Neuronal stem cell (in vitro differentiated cells): ENCODE measurements around the gene HSCB.

Experiments
- DNase-seq: peaks from one replicate; pipeline ENCODE4 v3.0.0-alpha.2; 2013; ENCODE audit warnings: low spot score
- H2AFZ ChIP-seq: one replicate; pipeline ENCODE4 v1.6.1; 2013; ENCODE audit warnings: mild to moderate bottlenecking, low read length, inconsistent platforms
- H2AK5ac ChIP-seq: 2 replicates; pipeline ENCODE4 v1.6.1; 2013; ENCODE audit warnings: low read depth, mild to moderate bottlenecking, inconsistent platforms, low read length, moderate library complexity, mixed read lengths
- H2BK120ac ChIP-seq: 2 replicates; pipeline ENCODE4 v1.6.1; 2013; ENCODE audit warnings: low read depth, mild to moderate bottlenecking, inconsistent platforms, low read length, moderate library complexity, mixed read lengths
- H2BK12ac ChIP-seq: one replicate; pipeline ENCODE4 v1.6.1; 2013; ENCODE audit warnings: low read length, inconsistent platforms
- H2BK15ac ChIP-seq: 2 replicates; pipeline ENCODE4 v1.6.1; 2013; ENCODE audit warnings: mild to moderate bottlenecking, low read length, inconsistent platforms, mixed read lengths
- H2BK5ac ChIP-seq: one replicate; pipeline ENCODE4 v1.6.1; 2013; ENCODE audit warnings: inconsistent platforms, mild to moderate bottlenecking, low read length, moderate library complexity
- H3K14ac ChIP-seq: one replicate; pipeline ENCODE4 v1.6.1; 2013; ENCODE audit warnings: low read length, inconsistent platforms
- H3K18ac ChIP-seq: 2 replicates; pipeline ENCODE4 v1.6.1; 2013; ENCODE audit warnings: low read length, inconsistent platforms
- H3K23ac ChIP-seq: 2 replicates; pipeline ENCODE4 v1.6.1; 2013; ENCODE audit warnings: low read depth, mild to moderate bottlenecking, mixed read lengths, low read length, inconsistent platforms; ENCODE audit not compliant: poor library complexity
- H3K27ac ChIP-seq: replicated peaks from 3 replicates; pipeline ENCODE4 v1.5.1; 2013; ENCODE audit warnings: low read length, inconsistent platforms
- H3K27me3 ChIP-seq, 3 experiments: 2 replicates each; pipeline ENCODE4 v1.6.1; 2013; ENCODE audit warnings: low read length in 3 of 3, mild to moderate bottlenecking in 2 of 3, inconsistent platforms in 1 of 3, low read depth in 1 of 3, mixed read lengths in 1 of 3, moderate library complexity in 1 of 3; ENCODE audit not compliant: control insufficient read depth in 3 of 3, insufficient read depth in 3 of 3
- H3K36me3 ChIP-seq, 2 donors: replicated peaks in 1 of 2; 2 replicates each; pipeline ENCODE4 v1.6.1; 2013; ENCODE audit warnings: low read length in 2 of 2; ENCODE audit not compliant: control insufficient read depth in 2 of 2, insufficient read depth in 2 of 2
- H3K4ac ChIP-seq: 2 replicates; pipeline ENCODE4 v1.6.1; 2013; ENCODE audit warnings: inconsistent platforms, mild to moderate bottlenecking, low read length, moderate library complexity
- H3K4me1 ChIP-seq, 2 donors: 1 replicate in 1 of 2; 2 replicates in 1 of 2; pipeline ENCODE4 v1.6.1; 2013; ENCODE audit warnings: low read length in 2 of 2, low read depth in 1 of 2; ENCODE audit not compliant: control insufficient read depth in 2 of 2, insufficient read depth in 1 of 2
- H3K4me2 ChIP-seq: one replicate; pipeline ENCODE4 v1.6.1; 2013; ENCODE audit warnings: mild to moderate bottlenecking, low read length, inconsistent platforms; ENCODE audit not compliant: insufficient read depth, poor library complexity, severe bottlenecking
- H3K4me3 ChIP-seq, 2 donors: 2 replicates each; pipeline ENCODE4 v1.5.1; 2013; ENCODE audit warnings: low read length in 2 of 2, mild to moderate bottlenecking in 2 of 2, inconsistent platforms in 1 of 2, moderate library complexity in 1 of 2
- H3K79me1 ChIP-seq: one replicate; pipeline ENCODE4 v1.6.1; 2013; ENCODE audit warnings: low read depth, mild to moderate bottlenecking, inconsistent platforms, low read length, moderate library complexity
- H3K9ac ChIP-seq: one replicate; pipeline ENCODE4 v1.6.1; 2013; ENCODE audit warnings: mild to moderate bottlenecking, low read depth, low read length, inconsistent platforms; ENCODE audit not compliant: poor library complexity
- H3K9me3 ChIP-seq, 2 donors: replicated peaks in 1 of 2; 2 replicates each; pipeline versions ENCODE3 to v1.6.1; 2013; ENCODE audit warnings: low read length in 2 of 2, mild to moderate bottlenecking in 2 of 2, inconsistent platforms in 1 of 2, low read depth in 1 of 2, mixed read lengths in 1 of 2, moderate library complexity in 1 of 2; ENCODE audit not compliant: control insufficient read depth in 2 of 2, insufficient read depth in 1 of 2
- H4K8ac ChIP-seq: one replicate; pipeline ENCODE4 v1.6.1; 2013; ENCODE audit warnings: low read depth, mild to moderate bottlenecking, inconsistent platforms, low read length, moderate library complexity
- H4K91ac ChIP-seq: one replicate; pipeline ENCODE4 v1.6.1; 2013; ENCODE audit warnings: low read length, low read depth, mild to moderate bottlenecking, inconsistent platforms; ENCODE audit not compliant: poor library complexity
- WGBS, 2 donors: extraction: QIAGEN DNeasy Blood & Tissue Kit; methylation state at CpG; one replicate each; pipeline ENCODE4 v1.1.7; 2013; ENCODE audit warnings: missing lambda C conversion rate in 2 of 2, mixed read lengths in 1 of 2; ENCODE audit not compliant: insufficient read length in 2 of 2, insufficient replicate concordance in 1 of 2; ENCODE audit errors: extremely low coverage in 2 of 2; 5-methylcytosine and 5-hydroxymethylcytosine counted together

HSCB gene

GRCh38 chr22:28780296-28780695 is 38.5 kb downstream of the HSCB start:
- H2BK5ac ChIP-seq, result no peak overlapping the region
- H2BK15ac ChIP-seq, result no peak overlapping the region
- H3K14ac ChIP-seq, result no peak overlapping the region
- no peak overlapping the region for H2AK5ac ChIP-seq
- H2BK120ac ChIP-seq, result no peak overlapping the region
- H3K4me1 ChIP-seq, result no peaks in the 10 kb centered on the region
- H4K8ac ChIP-seq, result no peak overlapping the region
- peaks cover 19 to 95% of the 10 kb centered on the region in 2 donors for H3K36me3 ChIP-seq
- no peak overlapping the region for H4K91ac ChIP-seq
- H3K23ac ChIP-seq, result no peak overlapping the region
- no peak overlapping the region for H2AFZ ChIP-seq
- H3K18ac ChIP-seq, result no peak overlapping the region
- peaks cover 0 to under 1% of the 10 kb centered on the region in 2 donors for H3K9me3 ChIP-seq
- H3K4me3 ChIP-seq, result no peak overlapping the region
- DNase-seq, result no peak
- no peak overlapping the region for H2BK12ac ChIP-seq
- H3K4me2 ChIP-seq, result no peak overlapping the region
- no peaks in the 10 kb centered on the region for H3K27me3 ChIP-seq
- H3K9ac ChIP-seq, result no peak overlapping the region
- H3K27ac ChIP-seq, result no peak overlapping the region
- WGBS, 2 donors, result no CpG with 5 or more reads among the region's 1 CpG
- no peak overlapping the region for H3K4ac ChIP-seq
- H3K79me1 ChIP-seq, result peaks cover 2% of the 10 kb centered on the region

GRCh38 chr22:28783786-28784671 is 42.2 kb downstream of the HSCB start:
- Histone ChIP-seq H3K4me1 (no peaks in the 10 kb centered on the region), H3K27me3 (no peaks in the 10 kb centered on the region), H3K23ac (no peak overlapping the region), H3K4me3 (no peak overlapping the region), H2BK120ac (no peak overlapping the region), H3K9me3 (no peaks in the 10 kb centered on the region), H3K4me2 (no peak overlapping the region), H3K18ac (no peak overlapping the region), H2AFZ (no peak overlapping the region), H3K9ac (no peak overlapping the region), H4K91ac (no peak overlapping the region), H3K36me3 (peaks cover 18 to 96% of the 10 kb centered on the region in 2 donors), H2BK15ac (no peak overlapping the region), H3K14ac (no peak overlapping the region), H2BK12ac (no peak overlapping the region), H3K27ac (no peak overlapping the region), H3K79me1 (no peaks in the 10 kb centered on the region), H2AK5ac (no peak overlapping the region), H3K4ac (no peak overlapping the region), H2BK5ac (no peak overlapping the region), H4K8ac (no peak overlapping the region)
- no CpG with 5 or more reads among the region's 4 CpGs for WGBS, 2 donors
- DNase-seq, result no peak

DNA sequence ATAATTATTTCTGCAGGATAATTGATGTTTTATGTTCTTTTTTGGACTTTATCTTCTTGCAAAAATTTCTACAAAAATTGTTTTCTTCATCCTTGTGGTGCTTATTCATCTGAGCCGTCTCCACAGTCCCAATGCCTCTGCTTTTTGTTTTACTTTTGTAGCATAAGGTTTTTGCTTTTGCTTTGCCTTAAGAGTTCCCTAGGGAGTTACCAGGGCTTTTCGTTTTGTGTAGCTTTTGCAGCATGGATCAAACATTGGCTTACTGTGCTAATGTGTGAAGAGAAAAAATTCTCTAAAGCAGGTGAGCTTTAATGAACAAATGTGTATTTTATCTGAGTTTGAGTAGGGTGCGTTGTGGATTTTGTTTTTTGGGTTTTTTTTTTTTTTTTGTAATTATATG is 46.8 kb downstream of the HSCB start:
- H3K9ac ChIP-seq, result no peak overlapping the region
- no peak overlapping the region for H3K4ac ChIP-seq
- H3K27me3 ChIP-seq, result no peaks in the 10 kb centered on the region
- no peak for DNase-seq
- no peak overlapping the region for H2AFZ ChIP-seq
- no peak overlapping the region for H3K27ac ChIP-seq
- H2BK5ac ChIP-seq, result no peak overlapping the region
- no peak overlapping the region for H2AK5ac ChIP-seq
- no peak overlapping the region for H4K8ac ChIP-seq
- no peaks in the 10 kb centered on the region for H3K9me3 ChIP-seq
- H3K14ac ChIP-seq, result no peak overlapping the region
- no peak overlapping the region for H3K4me2 ChIP-seq
- H2BK12ac ChIP-seq, result no peak overlapping the region
- no peak overlapping the region for H2BK15ac ChIP-seq
- no peak overlapping the region for H3K4me3 ChIP-seq
- H3K23ac ChIP-seq, result no peak overlapping the region
- WGBS, 2 donors, result no CpG with 5 or more reads among the region's 3 CpGs
- H4K91ac ChIP-seq, result no peak overlapping the region
- H3K79me1 ChIP-seq, result no peaks in the 10 kb centered on the region
- H2BK120ac ChIP-seq, result no peak overlapping the region
- H3K4me1 ChIP-seq, result no peaks in the 10 kb centered on the region
- H3K36me3 ChIP-seq, result peaks cover 10 to 79% of the 10 kb centered on the region in 2 donors
- H3K18ac ChIP-seq, result no peak overlapping the region

- Histone ChIP-seq H3K4ac (no peak overlapping the region), H3K14ac (no peak overlapping the region), H2BK12ac (no peak overlapping the region), H3K79me1 (no peaks in the 10 kb centered on the region), H2BK5ac (no peak overlapping the region), H2BK15ac (no peak overlapping the region), H3K27me3 (no peaks in the 10 kb centered on the region), H3K4me3 (no peak overlapping the region), H2AK5ac (no peak overlapping the region), H3K4me1 (no peaks in the 10 kb centered on the region), H3K4me2 (no peak overlapping the region), H2AFZ (no peak overlapping the region), H3K23ac (no peak overlapping the region), H4K8ac (no peak overlapping the region), H3K36me3 (peaks cover 13 to 79% of the 10 kb centered on the region in 2 donors), H3K27ac (no peak overlapping the region), H3K18ac (no peak overlapping the region), H4K91ac (no peak overlapping the region), H2BK120ac (no peak overlapping the region), H3K9me3 (peaks cover 2 to 6% of the 10 kb centered on the region in 2 donors), H3K9ac (no peak overlapping the region)
- DNase-seq, result no peak
- no CpG with 5 or more reads among the region's 5 CpGs for WGBS, 2 donors
Measured at GRCh38 chr22:28791124-28791523, 49.3 kb downstream of the HSCB start.
